GM12878 (cell line): ENCODE measurements around the gene TP53INP2.

Experiments used
- CTCF ChIP-seq, 3 experiments: IDR thresholded peaks in 2 of 3; conservative IDR thresholded peaks in 1 of 3; 2 replicates each; pipeline ENCODE4 v1.5.1; 2011; ENCODE audit warnings: low read depth in 3 of 3, low read length in 3 of 3, mild to moderate bottlenecking in 3 of 3, control low read depth in 2 of 3, moderate library complexity in 2 of 3, inconsistent platforms in 1 of 3, mixed read lengths in 1 of 3; ENCODE audit not compliant: control insufficient read depth in 2 of 3, insufficient read depth in 1 of 3; ENCODE audit errors: extremely low read depth in 1 of 3
- EZH2 ChIP-seq: IDR thresholded peaks from 2 replicates; pipeline ENCODE4 v1.6.1; 2012; ENCODE audit warnings: low read depth, mild to moderate bottlenecking, control low read depth, inconsistent platforms, low read length, borderline replicate concordance; ENCODE audit not compliant: control insufficient read depth
- HDAC6 ChIP-seq: fragments of 200-600 bp; sonication (generic); IDR thresholded peaks from one replicate; pipeline ENCODE4 v1.8.0; 2017; ENCODE audit warnings: antibody characterized with exemption; ENCODE audit not compliant: unreplicated experiment
- POLR2AphosphoS5 ChIP-seq: IDR thresholded peaks from 2 replicates; pipeline ENCODE4 v1.6.1; 2011; ENCODE audit warnings: mild to moderate bottlenecking, low read length, inconsistent platforms
- TARDBP ChIP-seq: IDR thresholded peaks from 2 replicates; pipeline ENCODE4 v1.6.1; 2016; ENCODE audit warnings: borderline replicate concordance

DNA sequence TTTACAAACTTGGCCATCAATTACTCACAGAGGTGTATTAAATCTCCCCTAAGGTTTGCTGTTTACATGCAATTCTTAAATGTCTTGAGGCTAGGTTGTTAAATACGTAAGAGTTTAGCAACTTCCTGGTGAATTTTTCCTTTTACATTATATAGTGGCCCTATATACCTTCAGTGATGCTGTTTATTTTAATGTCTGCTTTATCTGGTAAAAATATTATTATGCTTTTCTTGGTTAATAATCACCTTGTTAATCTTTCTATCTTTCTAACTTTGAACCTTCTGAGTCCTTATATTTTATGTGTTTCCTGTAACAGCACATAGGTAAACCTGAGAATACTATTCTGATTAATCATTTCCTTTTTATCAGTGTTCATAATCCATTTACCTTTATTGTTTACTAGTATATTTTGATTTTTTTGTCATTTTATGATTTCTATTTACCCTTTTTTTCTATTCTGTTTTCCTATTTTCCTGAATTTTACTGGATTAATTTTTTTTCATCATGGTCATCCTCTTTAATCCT lies 57.9 kb downstream of the TP53INP2 start:
- no peak for TF ChIP-seq CTCF (IDR thresholded peaks at IDR 0.05 in 2 of 3, conservative IDR thresholded peaks at IDR 0.05 in 1 of 3; ENCODE audit: control insufficient read depth in 2 of 3, extremely low read depth in 1 of 3, insufficient read depth in 1 of 3, low read depth in 3 of 3, low read length in 3 of 3)
- TF ChIP-seq HDAC6: no peak
- TF ChIP-seq EZH2: no peak
- TF ChIP-seq POLR2AphosphoS5: no peak
- TF ChIP-seq TARDBP: no peak
